PC-9 (cell line): ENCODE results near the gene FAM13C. TPM values are rescaled to one million over a fixed set of nuclear protein-coding genes. Genes with fewer than 3 reads are reported as not detected.

Source experiments
- BruUV-seq: library from RNA; stranded (reverse); fragments of 400-500 nt; replicated peaks from 2 replicates; lab custom pipeline; 2021; lab: Mats Ljungman, UMichigan
- CTCF ChIA-PET: fragments of 300-600 bp; sonication (Branson Sonifier 250); formaldehyde crosslinking; loops from one replicate; lab custom pipeline; 2022; ENCODE audit warnings: antibody characterized with exemption; lab: Charles Lee
- POLR2A ChIA-PET: fragments of 300-600 bp; sonication (Branson Sonifier 250); formaldehyde crosslinking; loops from one replicate; lab custom pipeline; 2022; ENCODE audit warnings: antibody characterized with exemption; ENCODE audit not compliant: unreplicated experiment; lab: Charles Lee
- DNase-seq, 2 experiments: peaks; one replicate each; pipeline versions ENCODE4 v3.0.0 to v3.0.0-alpha.2; 2015 to 2022; ENCODE audit warnings: mixed read lengths in 1 of 2
- H2AFZ ChIP-seq: fragments of 200-600 bp; sonication (generic); 2 replicates; pipeline ENCODE4 v1.8.1; 2017; ENCODE audit warnings: antibody characterized with exemption
- H3F3A ChIP-seq: fragments of 200-600 bp; sonication (generic); 2 replicates; pipeline ENCODE4 v1.8.1; 2017; ENCODE audit warnings: antibody characterized with exemption, mild to moderate bottlenecking, low read depth; ENCODE audit not compliant: insufficient read depth
- H3K27ac ChIP-seq: fragments of 200-600 bp; sonication (generic); 2 replicates; pipeline ENCODE4 v1.6.1; 2016; ENCODE audit warnings: mixed run types
- H3K27me3 ChIP-seq: fragments of 200-600 bp; sonication (generic); 2 replicates; pipeline ENCODE4 v1.6.1; 2016; ENCODE audit warnings: low read depth, mixed run types; ENCODE audit not compliant: insufficient read depth
- H3K36me3 ChIP-seq: fragments of 200-600 bp; sonication (generic); 2 replicates; pipeline ENCODE4 v1.6.1; 2016; ENCODE audit warnings: low read depth, mixed run types
- H3K4me1 ChIP-seq: fragments of 200-600 bp; sonication (generic); replicated peaks from 2 replicates; pipeline ENCODE4 v1.6.1; 2016; ENCODE audit warnings: mixed run types; ENCODE audit not compliant: insufficient read depth
- H3K4me2 ChIP-seq: fragments of 200-600 bp; sonication (generic); 2 replicates; pipeline ENCODE4 v1.6.1; 2017; ENCODE audit warnings: mixed run types
- H3K4me3 ChIP-seq: fragments of 200-600 bp; sonication (generic); 2 replicates; pipeline ENCODE4 v1.6.1; 2016; ENCODE audit warnings: mixed run types
- H3K79me2 ChIP-seq: fragments of 200-600 bp; sonication (generic); 2 replicates; pipeline ENCODE4 v1.6.1; 2017; ENCODE audit warnings: low read depth, mixed run types
- H3K9me2 ChIP-seq: fragments of 200-600 bp; sonication (generic); 2 replicates; pipeline ENCODE4 v1.8.1; 2017; ENCODE audit warnings: mild to moderate bottlenecking; ENCODE audit not compliant: insufficient read depth
- H3K9me3 ChIP-seq: fragments of 200-600 bp; sonication (generic); 2 replicates; pipeline ENCODE4 v1.8.1; 2016; ENCODE audit warnings: low read depth; ENCODE audit not compliant: insufficient read depth
- H4K20me1 ChIP-seq: fragments of 200-600 bp; sonication (generic); 2 replicates; pipeline ENCODE4 v1.8.1; 2017; ENCODE audit not compliant: insufficient read depth
- EZH2 ChIP-seq: fragments of 200-600 bp; sonication (generic); IDR thresholded peaks from 2 replicates; pipeline ENCODE4 v1.8.0; 2017; ENCODE audit warnings: antibody characterized with exemption, low read depth
- intact Hi-C: fragments of 100-400 bp; cut with micrococcal nuclease; formaldehyde crosslinking; loops from one replicate; pipeline ENCODE4 v1.10.0; 2022; ENCODE audit not compliant: unreplicated experiment
- total RNA-seq: library from RNA; stranded (reverse); gene quantifications from 2 replicates; pipeline ENCODE4 v1.2.3, GENCODE V29; 2021
- TF ChIP-seq, protein P1 (sequence below): fragments of 200-600 bp; sonication (generic); conservative IDR thresholded peaks from 2 replicates; pipeline ENCODE4 v1.6.1; 2017; ENCODE audit warnings: mixed run types, antibody characterized with exemption, mild to moderate bottlenecking, moderate library complexity

The FAM13C gene
- total RNA-seq, 1 experiment from 2014 or later: not detected

DNA sequence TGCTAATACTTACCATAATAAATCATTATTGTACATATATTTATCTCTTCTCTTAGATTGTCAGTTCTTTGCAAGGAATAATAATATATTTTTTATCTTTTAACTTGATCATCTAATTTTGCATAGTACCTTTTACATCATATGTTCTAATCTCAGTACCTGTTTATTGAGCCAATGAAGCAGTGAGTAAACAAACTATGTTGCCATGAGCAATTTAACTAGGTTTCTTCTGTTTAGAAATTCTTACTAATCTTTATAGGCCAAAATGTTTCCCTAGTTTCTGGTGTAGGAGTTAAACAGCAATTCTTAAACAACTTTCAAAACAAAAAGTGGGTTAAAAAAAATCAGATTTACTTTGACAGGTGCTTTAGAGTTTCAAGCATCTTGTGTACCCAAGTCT is 124.6 kb downstream of the FAM13C start:
- TF ChIP-seq EZH2: no peak
- TF ChIP-seq, protein P1, sequence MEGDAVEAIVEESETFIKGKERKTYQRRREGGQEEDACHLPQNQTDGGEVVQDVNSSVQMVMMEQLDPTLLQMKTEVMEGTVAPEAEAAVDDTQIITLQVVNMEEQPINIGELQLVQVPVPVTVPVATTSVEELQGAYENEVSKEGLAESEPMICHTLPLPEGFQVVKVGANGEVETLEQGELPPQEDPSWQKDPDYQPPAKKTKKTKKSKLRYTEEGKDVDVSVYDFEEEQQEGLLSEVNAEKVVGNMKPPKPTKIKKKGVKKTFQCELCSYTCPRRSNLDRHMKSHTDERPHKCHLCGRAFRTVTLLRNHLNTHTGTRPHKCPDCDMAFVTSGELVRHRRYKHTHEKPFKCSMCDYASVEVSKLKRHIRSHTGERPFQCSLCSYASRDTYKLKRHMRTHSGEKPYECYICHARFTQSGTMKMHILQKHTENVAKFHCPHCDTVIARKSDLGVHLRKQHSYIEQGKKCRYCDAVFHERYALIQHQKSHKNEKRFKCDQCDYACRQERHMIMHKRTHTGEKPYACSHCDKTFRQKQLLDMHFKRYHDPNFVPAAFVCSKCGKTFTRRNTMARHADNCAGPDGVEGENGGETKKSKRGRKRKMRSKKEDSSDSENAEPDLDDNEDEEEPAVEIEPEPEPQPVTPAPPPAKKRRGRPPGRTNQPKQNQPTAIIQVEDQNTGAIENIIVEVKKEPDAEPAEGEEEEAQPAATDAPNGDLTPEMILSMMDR: no peak
- Histone ChIP-seq H3K4me1 (no peaks in the 10 kb centered on the region), H3K9me2 (no peaks in the 10 kb centered on the region; the same call in 1 of the 2 replicates), H3K4me3 (no peak overlapping the region), H2AFZ (no peak overlapping the region), H3K27ac (no peak overlapping the region), H3K79me2 (no peaks in the 10 kb centered on the region), H4K20me1 (no peaks in the 10 kb centered on the region), H3K4me2 (no peak overlapping the region), H3K36me3 (no peaks in the 10 kb centered on the region), H3K27me3 (no peaks in the 10 kb centered on the region), H3F3A (no peaks in the 10 kb centered on the region), H3K9me3 (no peaks in the 10 kb centered on the region)
- intact Hi-C loops: loop anchor here (2.0 to 10.0 kb wide), 2 partner anchors 455 to 807 kb away; no protein-coding TSS in a partner anchor
- POLR2A ChIA-PET: interaction anchor here (0.6 kb wide), 1 partner anchor 59 kb away, joined by 4 read pairs; no protein-coding TSS in a partner anchor
- no peak for DNase-seq
- no TSS peak for BruUV-seq
- CTCF ChIA-PET: no interaction called here

DNA sequence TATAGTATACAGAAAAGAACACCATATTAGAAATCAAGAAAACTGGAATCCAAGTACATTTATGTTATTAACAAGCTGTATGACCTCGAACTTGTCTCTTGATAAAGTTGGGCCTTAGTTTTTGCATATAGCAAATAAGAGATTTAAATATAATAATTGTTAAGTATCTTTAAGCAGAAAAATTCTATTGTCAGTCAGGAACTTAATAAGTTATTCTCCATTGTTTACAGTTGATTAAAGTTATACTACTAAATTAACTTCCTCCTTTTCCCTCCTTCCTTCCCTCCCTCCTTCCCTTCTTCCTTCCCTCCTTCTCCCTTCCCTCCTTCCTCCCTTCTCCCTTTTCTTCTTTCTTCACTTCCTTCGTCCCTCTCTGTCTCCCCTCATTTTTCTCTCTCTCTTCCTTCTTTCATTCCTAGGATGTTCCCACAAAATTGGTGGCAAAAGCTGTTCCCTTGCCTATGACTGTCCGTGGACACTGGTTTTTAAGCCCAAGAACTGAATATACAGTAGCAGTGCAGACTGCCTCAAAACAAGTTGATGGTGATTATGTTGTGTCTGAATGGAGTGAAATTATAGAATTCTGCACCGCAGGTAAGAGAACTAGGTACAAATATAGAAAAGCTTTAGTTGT is 126.2 kb downstream of the FAM13C start:
- ChIA-PET POLR2A (no interaction called here), CTCF (interaction anchor here (0.7 kb wide), 1 partner anchor 460 kb away, joined by 19 read pairs; no protein-coding TSS in a partner anchor)
- H3K9me3 ChIP-seq: no peaks in the 10 kb centered on the region
- no peaks in the 10 kb centered on the region for H4K20me1 ChIP-seq
- intact Hi-C loops: loop anchor here (10.0 kb wide), 1 partner anchor 809 kb away; no protein-coding TSS in a partner anchor
- no peaks in the 10 kb centered on the region for H3K4me1 ChIP-seq
- no peaks in the 10 kb centered on the region; the same call in 1 of the 2 replicates for H3K9me2 ChIP-seq
- no TSS peak for BruUV-seq
- H3K27ac ChIP-seq: no peak overlapping the region
- H3K4me2 ChIP-seq: no peak overlapping the region
- H3K79me2 ChIP-seq: no peaks in the 10 kb centered on the region
- no peaks in the 10 kb centered on the region for H3K36me3 ChIP-seq
- no peaks in the 10 kb centered on the region for H3K27me3 ChIP-seq
- no peak overlapping the region for H2AFZ ChIP-seq
- no peaks in the 10 kb centered on the region for H3F3A ChIP-seq
- TF ChIP-seq, protein P1: no peak
- no peak for TF ChIP-seq EZH2
- no peak overlapping the region for H3K4me3 ChIP-seq
- DNase-seq: no peak

DNA sequence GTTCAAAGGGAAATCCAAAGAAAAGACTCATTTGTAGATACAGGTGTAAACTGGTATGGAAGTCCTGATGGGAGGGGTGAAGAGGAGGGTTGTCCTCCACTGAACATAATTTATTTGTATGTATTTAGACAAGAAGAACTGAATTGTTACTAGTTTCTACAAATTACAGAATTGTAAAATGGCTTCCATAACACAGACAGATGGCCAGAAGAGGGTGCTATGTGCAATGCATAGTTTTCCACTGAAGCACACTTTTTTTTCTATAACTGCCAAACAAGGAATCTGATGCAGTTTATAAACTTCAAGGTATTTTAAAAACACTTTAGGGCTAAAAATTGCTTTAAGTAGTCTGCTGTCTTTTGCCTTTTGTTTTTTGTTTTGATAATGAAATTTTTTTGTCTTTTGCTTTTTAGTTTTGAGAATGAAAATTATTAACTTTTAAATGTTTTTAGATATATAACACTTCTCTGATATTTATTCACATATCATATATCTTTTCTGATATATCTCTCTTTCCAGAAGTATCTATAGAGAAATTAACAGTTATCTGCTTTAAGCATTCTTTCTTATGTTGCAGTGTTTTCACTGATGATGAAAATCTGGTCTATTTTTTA is 127.4 kb downstream of the FAM13C start:
- H3K9me3 ChIP-seq: no peaks in the 10 kb centered on the region
- H2AFZ ChIP-seq: no peak overlapping the region
- no TSS peak for BruUV-seq
- TF ChIP-seq, protein P1: peak; percentile 62
- no peak for TF ChIP-seq EZH2
- DNase-seq: peak in 1 of 2 experiments; percentile 1
- no peaks in the 10 kb centered on the region for H3K27me3 ChIP-seq
- POLR2A ChIA-PET: no interaction called here
- H4K20me1 ChIP-seq: no peaks in the 10 kb centered on the region
- H3K4me2 ChIP-seq: no peak overlapping the region
- no peak overlapping the region for H3K4me3 ChIP-seq
- intact Hi-C loops: loop anchor here (10.0 kb wide), 1 partner anchor 810 kb away; no protein-coding TSS in a partner anchor
- no peak overlapping the region for H3K27ac ChIP-seq
- H3K79me2 ChIP-seq: no peaks in the 10 kb centered on the region
- H3K36me3 ChIP-seq: no peaks in the 10 kb centered on the region
- H3K9me2 ChIP-seq: no peaks in the 10 kb centered on the region; the same call in 1 of the 2 replicates
- H3K4me1 ChIP-seq: no peaks in the 10 kb centered on the region
- CTCF ChIA-PET: no interaction called here
- H3F3A ChIP-seq: no peaks in the 10 kb centered on the region
